HL-60 (cell line): ENCODE results near the gene MBNL1.

Source experiments
- DNase-seq, 2 experiments: peaks; one replicate each; pipeline ENCODE4 v3.0.0-alpha.2; 2010 to 2020; ENCODE audit warnings: low read depth in 1 of 2, low spot score in 1 of 2
- H3K27ac ChIP-seq: fragments of 250-450 bp; sonication (Bioruptor Pico); replicated peaks from 2 replicates; pipeline ENCODE4 v1.5.1; 2020; ENCODE audit warnings: mild to moderate bottlenecking, moderate library complexity
- H3K27me3 ChIP-seq: fragments of 250-450 bp; sonication (Bioruptor Pico); 2 replicates; pipeline ENCODE4 v1.5.1; 2021; ENCODE audit warnings: mild to moderate bottlenecking, moderate library complexity; ENCODE audit not compliant: insufficient read depth, poor library complexity, severe bottlenecking
- H3K4me3 ChIP-seq: replicated peaks from 2 replicates; pipeline ENCODE4 v1.5.1; 2011; ENCODE audit warnings: mild to moderate bottlenecking, control low read depth, low read length; ENCODE audit not compliant: insufficient read depth
- GABPA ChIP-seq: IDR thresholded peaks from 2 replicates; pipeline ENCODE4 v1.6.1; 2012; ENCODE audit warnings: low read depth
- POLR2AphosphoS5 ChIP-seq: IDR thresholded peaks from 2 replicates; pipeline ENCODE4 v1.6.1; 2012; ENCODE audit warnings: low read depth
- SPI1 ChIP-seq: IDR thresholded peaks from 2 replicates; pipeline ENCODE4 v1.6.1; 2012; ENCODE audit warnings: low read depth, mild to moderate bottlenecking, borderline replicate concordance
- TF ChIP-seq, protein P1 (sequence below): IDR thresholded peaks from one replicate; pipeline ENCODE4 v1.5.1; 2011; ENCODE audit warnings: low read length, control low read depth, inconsistent platforms; ENCODE audit not compliant: insufficient read depth
- TF ChIP-seq, protein P2 (sequence below): IDR thresholded peaks from 2 replicates; pipeline ENCODE4 v1.6.1; 2012; ENCODE audit warnings: low read depth; ENCODE audit not compliant: insufficient replicate concordance

The MBNL1 gene

DNA sequence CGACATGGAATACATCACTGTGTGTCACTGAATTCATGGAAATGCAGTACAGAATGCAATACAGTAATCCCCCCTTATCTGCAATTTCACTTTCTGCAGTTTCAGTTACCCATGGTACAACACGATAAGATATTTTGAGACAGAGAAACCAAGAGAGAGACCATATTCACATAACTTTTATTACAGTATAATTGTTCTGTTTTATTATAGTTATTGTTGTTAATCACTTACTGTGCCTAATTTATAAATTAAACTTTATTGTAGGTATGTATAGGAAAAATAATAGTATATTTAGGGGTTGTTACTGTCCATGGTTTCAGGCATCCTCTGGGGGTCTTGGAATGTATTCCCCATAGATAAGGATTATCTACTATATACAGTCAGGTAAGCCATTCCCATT lies 61.8 kb downstream of the MBNL1 start:
- H3K27me3 ChIP-seq: no peaks in the 10 kb centered on the region
- H3K4me3 ChIP-seq: no peak overlapping the region
- no peak overlapping the region for H3K27ac ChIP-seq
- TF ChIP-seq POLR2AphosphoS5 (no peak), SPI1 (no peak), GABPA (no peak)
- TF ChIP-seq, protein P1, sequence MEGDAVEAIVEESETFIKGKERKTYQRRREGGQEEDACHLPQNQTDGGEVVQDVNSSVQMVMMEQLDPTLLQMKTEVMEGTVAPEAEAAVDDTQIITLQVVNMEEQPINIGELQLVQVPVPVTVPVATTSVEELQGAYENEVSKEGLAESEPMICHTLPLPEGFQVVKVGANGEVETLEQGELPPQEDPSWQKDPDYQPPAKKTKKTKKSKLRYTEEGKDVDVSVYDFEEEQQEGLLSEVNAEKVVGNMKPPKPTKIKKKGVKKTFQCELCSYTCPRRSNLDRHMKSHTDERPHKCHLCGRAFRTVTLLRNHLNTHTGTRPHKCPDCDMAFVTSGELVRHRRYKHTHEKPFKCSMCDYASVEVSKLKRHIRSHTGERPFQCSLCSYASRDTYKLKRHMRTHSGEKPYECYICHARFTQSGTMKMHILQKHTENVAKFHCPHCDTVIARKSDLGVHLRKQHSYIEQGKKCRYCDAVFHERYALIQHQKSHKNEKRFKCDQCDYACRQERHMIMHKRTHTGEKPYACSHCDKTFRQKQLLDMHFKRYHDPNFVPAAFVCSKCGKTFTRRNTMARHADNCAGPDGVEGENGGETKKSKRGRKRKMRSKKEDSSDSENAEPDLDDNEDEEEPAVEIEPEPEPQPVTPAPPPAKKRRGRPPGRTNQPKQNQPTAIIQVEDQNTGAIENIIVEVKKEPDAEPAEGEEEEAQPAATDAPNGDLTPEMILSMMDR: no peak
- TF ChIP-seq, protein P2, sequence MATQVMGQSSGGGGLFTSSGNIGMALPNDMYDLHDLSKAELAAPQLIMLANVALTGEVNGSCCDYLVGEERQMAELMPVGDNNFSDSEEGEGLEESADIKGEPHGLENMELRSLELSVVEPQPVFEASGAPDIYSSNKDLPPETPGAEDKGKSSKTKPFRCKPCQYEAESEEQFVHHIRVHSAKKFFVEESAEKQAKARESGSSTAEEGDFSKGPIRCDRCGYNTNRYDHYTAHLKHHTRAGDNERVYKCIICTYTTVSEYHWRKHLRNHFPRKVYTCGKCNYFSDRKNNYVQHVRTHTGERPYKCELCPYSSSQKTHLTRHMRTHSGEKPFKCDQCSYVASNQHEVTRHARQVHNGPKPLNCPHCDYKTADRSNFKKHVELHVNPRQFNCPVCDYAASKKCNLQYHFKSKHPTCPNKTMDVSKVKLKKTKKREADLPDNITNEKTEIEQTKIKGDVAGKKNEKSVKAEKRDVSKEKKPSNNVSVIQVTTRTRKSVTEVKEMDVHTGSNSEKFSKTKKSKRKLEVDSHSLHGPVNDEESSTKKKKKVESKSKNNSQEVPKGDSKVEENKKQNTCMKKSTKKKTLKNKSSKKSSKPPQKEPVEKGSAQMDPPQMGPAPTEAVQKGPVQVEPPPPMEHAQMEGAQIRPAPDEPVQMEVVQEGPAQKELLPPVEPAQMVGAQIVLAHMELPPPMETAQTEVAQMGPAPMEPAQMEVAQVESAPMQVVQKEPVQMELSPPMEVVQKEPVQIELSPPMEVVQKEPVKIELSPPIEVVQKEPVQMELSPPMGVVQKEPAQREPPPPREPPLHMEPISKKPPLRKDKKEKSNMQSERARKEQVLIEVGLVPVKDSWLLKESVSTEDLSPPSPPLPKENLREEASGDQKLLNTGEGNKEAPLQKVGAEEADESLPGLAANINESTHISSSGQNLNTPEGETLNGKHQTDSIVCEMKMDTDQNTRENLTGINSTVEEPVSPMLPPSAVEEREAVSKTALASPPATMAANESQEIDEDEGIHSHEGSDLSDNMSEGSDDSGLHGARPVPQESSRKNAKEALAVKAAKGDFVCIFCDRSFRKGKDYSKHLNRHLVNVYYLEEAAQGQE: no peak
- DNase-seq: no peak

DNA sequence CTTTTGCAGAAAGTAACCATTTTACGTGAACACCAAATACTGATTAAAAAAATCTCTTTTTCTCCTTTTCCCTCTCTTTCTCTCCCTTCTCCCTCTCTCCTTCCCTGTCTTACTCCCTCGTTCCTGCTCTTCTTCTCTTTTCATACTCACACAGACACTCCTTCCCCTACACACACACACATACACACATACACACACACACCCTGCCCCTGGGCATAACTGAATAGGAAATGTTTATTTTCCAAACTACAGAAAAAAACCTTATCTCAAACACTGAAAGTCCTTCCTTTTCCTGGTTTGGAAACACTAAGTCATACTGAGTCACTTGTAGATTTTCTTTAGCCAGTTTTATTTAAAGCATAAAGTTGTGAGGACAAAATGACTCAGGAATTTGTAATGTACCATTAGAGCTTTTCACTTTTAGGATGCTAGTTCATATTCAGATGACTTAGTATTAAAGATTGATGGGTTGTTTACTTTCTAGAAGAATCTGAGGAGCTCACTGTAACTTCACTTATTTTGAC lies 62.4 kb downstream of the MBNL1 start:
- TF ChIP-seq, protein P2: no peak
- TF ChIP-seq POLR2AphosphoS5 (no peak), GABPA (no peak), SPI1 (no peak)
- TF ChIP-seq, protein P1: no peak
- no peak overlapping the region for H3K27ac ChIP-seq
- no peak for DNase-seq
- H3K4me3 ChIP-seq: no peak overlapping the region
- H3K27me3 ChIP-seq: no peaks in the 10 kb centered on the region

GRCh38 chr3:152331998-152332397 lies 63.3 kb downstream of the MBNL1 start:
- Histone ChIP-seq H3K4me3 (no peak overlapping the region), H3K27me3 (no peaks in the 10 kb centered on the region), H3K27ac (no peak overlapping the region)
- no peak for DNase-seq
- no peak for TF ChIP-seq POLR2AphosphoS5
- no peak for TF ChIP-seq SPI1
- TF ChIP-seq, protein P2: no peak
- TF ChIP-seq, protein P1: no peak
- no peak for TF ChIP-seq GABPA
